Upper lobe of left lung (tissue), 4 donors: Measurements from ENCODE around the gene CLSTN2.

ENCODE experiments used
- CTCF ChIP-seq, 6 experiments: fragments of 450-650 bp in 4 of 6; fragments of 200-600 bp in 2 of 6; sonication (generic) in 2 of 6; IDR thresholded peaks; one replicate each; pipeline ENCODE4 v1.5.1; 2016 to 2019; ENCODE audit warnings: antibody characterized with exemption in 6 of 6
- EP300 ChIP-seq, 4 donors: sonication (generic); formaldehyde crosslinking; IDR thresholded peaks; one replicate each; pipeline ENCODE4 v1.5.1; 2017; ENCODE audit warnings: antibody characterized with exemption in 4 of 4, control low read depth in 2 of 4
- POLR2A ChIP-seq, 4 donors: fragments of 450-650 bp; IDR thresholded peaks; one replicate each; pipeline ENCODE4 v1.5.1; 2016 to 2017; ENCODE audit warnings: antibody characterized with exemption in 4 of 4, mild to moderate bottlenecking in 2 of 4

- TF ChIP-seq POLR2A (IDR thresholded peaks at IDR 0.05) (no peak), CTCF (IDR thresholded peaks at IDR 0.05) (no peak), EP300 (IDR thresholded peaks at IDR 0.05) (no peak)
Observed at GRCh38 chr3:140199743-140200142, 264.8 kb downstream of the CLSTN2 start.
